Measurements from ENCODE around the gene ERC2.

Gene ERC2

DNA sequence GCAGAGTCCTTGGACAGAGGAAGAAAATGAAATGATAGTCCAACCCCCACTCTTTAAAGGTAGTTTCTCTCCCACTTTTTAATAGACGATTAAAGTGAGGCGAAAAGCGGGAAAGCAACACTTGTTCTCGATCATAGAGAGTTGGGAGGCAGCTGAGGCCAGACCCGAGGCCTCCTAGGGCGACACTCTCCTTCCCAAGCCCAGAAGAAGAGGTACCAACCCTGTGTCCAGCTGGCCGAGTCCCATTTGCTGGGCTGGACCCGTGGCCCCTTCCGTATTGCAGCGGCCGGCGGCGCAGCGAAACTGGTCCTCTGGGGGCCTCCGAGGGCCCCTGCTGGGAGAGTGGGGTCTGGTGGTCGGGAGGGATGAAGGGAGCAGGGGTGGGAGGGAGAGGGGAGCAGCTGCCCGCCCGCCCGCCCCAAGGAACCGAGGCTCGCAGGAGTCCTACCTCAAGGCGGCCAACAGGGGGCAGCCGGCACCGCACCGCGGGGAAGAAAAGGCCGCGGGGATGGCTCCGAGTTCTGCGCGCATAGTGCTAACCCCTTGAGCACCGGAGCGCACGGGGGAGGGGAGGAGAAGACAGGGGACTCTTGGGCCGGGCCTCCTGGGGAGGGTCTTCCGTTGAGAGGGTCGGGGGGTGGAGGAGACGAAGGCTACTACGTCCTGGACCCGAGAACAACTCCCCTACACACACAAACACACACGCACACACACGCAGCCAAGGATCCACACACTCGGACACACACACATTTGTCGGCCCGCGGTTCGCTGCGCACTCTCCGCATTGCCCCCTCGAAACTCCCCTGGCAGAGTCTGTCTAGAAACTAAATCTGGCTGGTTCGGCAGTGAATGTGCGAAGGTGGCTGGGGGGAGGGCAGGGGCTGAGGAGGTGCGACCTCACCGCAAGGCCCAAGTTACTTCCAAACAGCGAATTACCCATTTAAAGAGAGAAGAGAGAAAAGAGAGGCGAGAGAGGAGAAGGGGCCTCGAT lies 983.2 kb downstream of the ERC2 start (continued):
- TF ChIP-seq PRDM1 (tag by site-specific recombination; IDR thresholded peaks at IDR 0.05) (peak; percentile 74), ZNF610 (tag by site-specific recombination; IDR thresholded peaks at IDR 0.05; ENCODE audit: borderline replicate concordance) (no peak), MZF1 (tag by site-specific recombination; IDR thresholded peaks at IDR 0.05; ENCODE audit: borderline replicate concordance) (0 out of 2 replicates have a peak, but pooled peaks have one; percentile 45), ZNF510 (tag by site-specific recombination; IDR thresholded peaks at IDR 0.05; ENCODE audit: insufficient replicate concordance) (no peak), FEZF1 (tag by site-specific recombination; IDR thresholded peaks at IDR 0.05) (0 out of 2 replicates have a peak, but pooled peaks have one; percentile 14), KLF7 (tag by site-specific recombination; IDR thresholded peaks at IDR 0.05; ENCODE audit: borderline replicate concordance) (no peak)

DNA sequence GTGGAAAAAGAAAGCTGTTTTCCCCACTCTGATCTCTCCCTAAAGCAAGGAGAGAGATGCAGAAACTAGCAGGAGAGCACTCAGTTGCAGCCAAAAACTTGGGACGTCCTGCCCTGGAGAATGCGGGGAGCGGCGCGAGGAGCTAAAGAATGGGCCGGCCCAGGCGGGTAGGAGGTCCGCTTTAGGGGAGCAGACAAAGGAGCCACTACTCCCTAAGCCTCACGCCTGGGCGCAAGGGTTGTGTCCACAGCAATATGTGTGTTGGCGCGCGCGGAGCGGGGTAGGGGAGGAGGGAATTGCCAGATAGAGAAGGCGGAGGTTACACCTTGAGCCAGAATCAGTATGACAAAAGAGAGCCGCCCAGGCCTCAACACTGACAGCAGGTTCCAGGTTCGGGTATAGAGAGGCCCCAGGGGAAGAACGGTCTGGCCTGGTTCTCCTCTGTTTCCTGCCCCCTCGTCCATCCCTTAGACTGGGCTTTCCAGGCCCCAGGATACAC lies 984.0 kb downstream of the ERC2 start:
- no peak overlapping the region; the same call in 1 of the 2 replicates for H3K27ac ChIP-seq (ENCODE audit: extremely low read depth, low read depth, low read length)
- peaks cover 0 to 21% of the 10 kb centered on the region in 2 experiments; a peak in 2 of 3 replicates for H3K36me3 ChIP-seq (ENCODE audit: control insufficient read depth in 2 of 2, insufficient read depth in 1 of 2, low read length in 2 of 2)
- no peak overlapping the region for H3K4me3 ChIP-seq (ENCODE audit: low read depth, low read length)
- H3K9me3 ChIP-seq (ENCODE audit: control insufficient read depth, insufficient read depth, low read depth, low read length): no peaks in the 10 kb centered on the region
- no peaks in the 10 kb centered on the region; the same call in none of the 2 replicates for H3K4me1 ChIP-seq (ENCODE audit: control insufficient read depth, insufficient read depth, low read length)
- ChIA-PET POLR2A (no interaction called here), CTCF (interaction anchor here (0.5 kb wide), 1 partner anchor 36 kb away, joined by 3 read pairs; no protein-coding TSS in a partner anchor)
- TF ChIP-seq ZNF660 (tag by site-specific recombination; IDR thresholded peaks at IDR 0.05) (no peak), ZNF626 (tag by site-specific recombination; IDR thresholded peaks at IDR 0.05) (no peak), ZSCAN23 (tag by site-specific recombination; IDR thresholded peaks at IDR 0.05) (no peak), ZBTB8A (tag by site-specific recombination; IDR thresholded peaks at IDR 0.05) (no peak), ZNF555 (tag by site-specific recombination; conservative IDR thresholded peaks at IDR 0.05) (no peak), ZBTB48 (tag by site-specific recombination; IDR thresholded peaks at IDR 0.05) (no peak), ZNF366 (tag by site-specific recombination; conservative IDR thresholded peaks at IDR 0.05) (no peak), ZEB2 (tag by site-specific recombination; IDR thresholded peaks at IDR 0.05) (no peak), SCRT2 (tag by site-specific recombination; IDR thresholded peaks at IDR 0.05) (no peak), ZNF585B (tag by site-specific recombination; IDR thresholded peaks at IDR 0.05) (no peak), ZFP37 (tag by site-specific recombination; IDR thresholded peaks at IDR 0.05) (no peak)
- TF ChIP-seq, protein P1, sequence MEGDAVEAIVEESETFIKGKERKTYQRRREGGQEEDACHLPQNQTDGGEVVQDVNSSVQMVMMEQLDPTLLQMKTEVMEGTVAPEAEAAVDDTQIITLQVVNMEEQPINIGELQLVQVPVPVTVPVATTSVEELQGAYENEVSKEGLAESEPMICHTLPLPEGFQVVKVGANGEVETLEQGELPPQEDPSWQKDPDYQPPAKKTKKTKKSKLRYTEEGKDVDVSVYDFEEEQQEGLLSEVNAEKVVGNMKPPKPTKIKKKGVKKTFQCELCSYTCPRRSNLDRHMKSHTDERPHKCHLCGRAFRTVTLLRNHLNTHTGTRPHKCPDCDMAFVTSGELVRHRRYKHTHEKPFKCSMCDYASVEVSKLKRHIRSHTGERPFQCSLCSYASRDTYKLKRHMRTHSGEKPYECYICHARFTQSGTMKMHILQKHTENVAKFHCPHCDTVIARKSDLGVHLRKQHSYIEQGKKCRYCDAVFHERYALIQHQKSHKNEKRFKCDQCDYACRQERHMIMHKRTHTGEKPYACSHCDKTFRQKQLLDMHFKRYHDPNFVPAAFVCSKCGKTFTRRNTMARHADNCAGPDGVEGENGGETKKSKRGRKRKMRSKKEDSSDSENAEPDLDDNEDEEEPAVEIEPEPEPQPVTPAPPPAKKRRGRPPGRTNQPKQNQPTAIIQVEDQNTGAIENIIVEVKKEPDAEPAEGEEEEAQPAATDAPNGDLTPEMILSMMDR (tag by site-specific recombination; IDR thresholded peaks at IDR 0.05): no peak
- TF ChIP-seq, protein P2, sequence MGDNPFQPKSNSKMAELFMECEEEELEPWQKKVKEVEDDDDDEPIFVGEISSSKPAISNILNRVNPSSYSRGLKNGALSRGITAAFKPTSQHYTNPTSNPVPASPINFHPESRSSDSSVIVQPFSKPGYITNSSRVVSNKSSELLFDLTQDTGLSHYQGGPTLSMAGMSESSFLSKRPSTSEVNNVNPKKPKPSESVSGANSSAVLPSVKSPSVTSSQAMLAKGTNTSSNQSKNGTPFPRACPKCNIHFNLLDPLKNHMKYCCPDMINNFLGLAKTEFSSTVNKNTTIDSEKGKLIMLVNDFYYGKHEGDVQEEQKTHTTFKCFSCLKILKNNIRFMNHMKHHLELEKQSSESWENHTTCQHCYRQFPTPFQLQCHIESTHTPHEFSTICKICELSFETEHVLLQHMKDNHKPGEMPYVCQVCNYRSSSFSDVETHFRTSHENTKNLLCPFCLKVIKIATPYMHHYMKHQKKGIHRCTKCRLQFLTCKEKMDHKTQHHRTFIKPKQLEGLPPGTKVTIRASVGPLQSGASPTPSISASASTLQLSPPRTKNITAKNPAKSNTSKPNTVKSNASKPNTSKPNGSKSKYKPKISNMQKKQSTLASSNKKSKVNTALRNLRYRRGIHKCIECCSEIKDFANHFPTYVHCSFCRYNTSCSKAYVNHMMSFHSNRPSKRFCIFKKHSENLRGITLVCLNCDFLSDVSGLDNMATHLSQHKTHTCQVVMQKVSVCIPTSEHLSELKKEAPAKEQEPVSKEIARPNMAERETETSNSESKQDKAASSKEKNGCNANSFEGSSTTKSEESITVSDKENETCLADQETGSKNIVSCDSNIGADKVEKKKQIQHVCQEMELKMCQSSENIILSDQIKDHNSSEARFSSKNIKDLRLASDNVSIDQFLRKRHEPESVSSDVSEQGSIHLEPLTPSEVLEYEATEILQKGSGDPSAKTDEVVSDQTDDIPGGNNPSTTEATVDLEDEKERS (tag by site-specific recombination; IDR thresholded peaks at IDR 0.05): no peak

Data from HEK293 (cell line).